A673 (cell line): ENCODE results near the gene SLC35G1. TPM values are rescaled to one million over a fixed set of nuclear protein-coding genes. Genes with fewer than 3 reads are reported as not detected.

ENCODE experiments used
- BruUV-seq: library from RNA; stranded (reverse); fragments of 400-500 nt; replicated peaks from 2 replicates; lab custom pipeline; 2021; lab: Mats Ljungman, UMichigan
- CTCF ChIA-PET: fragments of 300-600 bp; sonication (Branson Sonifier 250); formaldehyde crosslinking; loops from one replicate; lab custom pipeline; 2022; ENCODE audit warnings: antibody characterized with exemption; lab: Charles Lee
- POLR2A ChIA-PET: fragments of 300-600 bp; sonication (Branson Sonifier 250); formaldehyde crosslinking; loops from one replicate; lab custom pipeline; 2022; ENCODE audit warnings: antibody characterized with exemption; ENCODE audit not compliant: low non-redundant PET; lab: Charles Lee
- DNase-seq: peaks from one replicate; pipeline ENCODE4 v3.0.0-alpha.2; 2015; ENCODE audit warnings: low spot score
- H3K27ac ChIP-seq: fragments of 200-600 bp; sonication (generic); 2 replicates; pipeline ENCODE4 v1.5.1; 2016; ENCODE audit warnings: mixed run types, low read depth, mild to moderate bottlenecking, mixed read lengths, antibody characterized with exemption, low read length; ENCODE audit not compliant: poor library complexity, severe bottlenecking
- H3K27me3 ChIP-seq: fragments of 200-600 bp; sonication (generic); replicated peaks from 2 replicates; pipeline ENCODE4 v1.6.1; 2017; ENCODE audit warnings: mixed run types, low read depth, mild to moderate bottlenecking, mixed read lengths, antibody characterized with exemption, low read length; ENCODE audit not compliant: insufficient read depth, poor library complexity
- H3K36me3 ChIP-seq: fragments of 200-600 bp; sonication (generic); 2 replicates; pipeline ENCODE4 v1.6.1; 2016; ENCODE audit warnings: mixed run types, mild to moderate bottlenecking, mixed read lengths, antibody characterized with exemption, low read length; ENCODE audit not compliant: insufficient read depth, poor library complexity, severe bottlenecking
- H3K4me1 ChIP-seq: fragments of 200-600 bp; sonication (generic); 2 replicates; pipeline ENCODE4 v1.6.1; 2017; ENCODE audit warnings: mixed run types, mild to moderate bottlenecking, mixed read lengths, antibody characterized with exemption, low read length; ENCODE audit not compliant: insufficient read depth, poor library complexity, severe bottlenecking
- H3K4me3 ChIP-seq: fragments of 200-600 bp; sonication (generic); 2 replicates; pipeline ENCODE4 v1.5.1; 2016; ENCODE audit warnings: low read depth, mixed run types, mild to moderate bottlenecking, mixed read lengths, low read length; ENCODE audit not compliant: poor library complexity, severe bottlenecking
- H3K9me3 ChIP-seq: fragments of 200-600 bp; sonication (generic); 2 replicates; pipeline ENCODE4 v1.6.1; 2016; ENCODE audit warnings: mixed run types, low read depth, mild to moderate bottlenecking, mixed read lengths, antibody characterized with exemption, low read length; ENCODE audit not compliant: poor library complexity, severe bottlenecking
- EZH2 ChIP-seq: fragments of 200-600 bp; sonication (generic); IDR thresholded peaks from 2 replicates; pipeline ENCODE4 v1.6.1; 2017; ENCODE audit warnings: borderline replicate concordance, low read depth, mild to moderate bottlenecking, mixed read lengths, antibody characterized with exemption, low read length; ENCODE audit not compliant: poor library complexity, severe bottlenecking
- intact Hi-C: fragments of 100-400 bp; cut with micrococcal nuclease; formaldehyde crosslinking; loops from one replicate; pipeline ENCODE4 v1.10.0; 2022; ENCODE audit not compliant: unreplicated experiment
- total RNA-seq: library from RNA; stranded (reverse); gene quantifications from 2 replicates; pipeline ENCODE4 v1.2.3, GENCODE V29; 2021
- TF ChIP-seq, protein P1 (sequence below): fragments of 300-800, 200-600 bp; sonication (generic); conservative IDR thresholded peaks from 2 replicates; pipeline ENCODE4 v1.5.1; 2017; ENCODE audit warnings: low read depth, mild to moderate bottlenecking, antibody characterized with exemption, low read length, moderate library complexity, mixed read lengths

Gene SLC35G1
- total RNA-seq, 1 experiment from 2014 or later, result 9.5 TPM

DNA sequence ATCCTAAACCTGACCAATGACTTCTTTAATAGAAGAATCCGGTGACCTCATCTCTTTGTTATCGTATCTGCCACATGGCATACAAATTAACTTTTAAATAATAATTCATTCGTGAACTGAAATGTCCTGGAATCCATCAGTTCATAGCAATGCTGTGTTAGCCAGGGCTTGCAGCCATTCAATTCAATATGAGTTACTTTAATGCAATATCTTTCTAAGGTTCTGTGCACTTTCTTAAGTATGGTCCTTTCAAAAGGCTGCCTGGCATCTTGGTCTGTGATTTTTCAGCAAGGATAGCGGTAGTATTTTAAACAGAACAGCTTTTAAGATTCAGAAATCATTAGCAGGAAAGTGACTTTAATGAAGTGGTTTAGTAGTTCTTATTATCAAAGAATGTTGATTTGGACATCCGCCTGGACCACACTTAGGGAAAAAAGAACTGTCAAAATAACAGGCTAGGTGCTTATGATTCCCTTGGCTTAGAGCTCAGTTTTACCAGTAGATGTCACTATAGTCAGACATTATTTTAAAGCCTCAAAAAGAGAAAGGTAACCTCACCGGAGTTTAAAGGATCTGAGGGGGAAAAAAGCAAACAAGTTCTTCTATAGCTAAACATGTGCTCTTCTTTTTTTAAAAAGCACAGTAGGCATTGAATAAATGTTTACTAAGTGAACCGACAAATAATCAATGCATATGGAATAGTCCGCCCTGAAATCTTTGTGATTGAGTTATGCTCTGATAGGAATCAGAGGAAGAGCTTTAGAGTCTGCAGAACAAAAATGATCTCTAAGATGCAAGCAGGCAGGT is 22.7 kb downstream of the SLC35G1 start:
- Histone ChIP-seq H3K9me3 (no peaks in the 10 kb centered on the region), H3K27ac (no peak overlapping the region), H3K27me3 (no peaks in the 10 kb centered on the region), H3K4me1 (no peaks in the 10 kb centered on the region), H3K4me3 (no peak overlapping the region), H3K36me3 (no peaks in the 10 kb centered on the region)
- DNase-seq, result peak; percentile 30
- BruUV-seq, result no TSS peak
- POLR2A ChIA-PET, result no interaction called here
- TF ChIP-seq, protein P1, sequence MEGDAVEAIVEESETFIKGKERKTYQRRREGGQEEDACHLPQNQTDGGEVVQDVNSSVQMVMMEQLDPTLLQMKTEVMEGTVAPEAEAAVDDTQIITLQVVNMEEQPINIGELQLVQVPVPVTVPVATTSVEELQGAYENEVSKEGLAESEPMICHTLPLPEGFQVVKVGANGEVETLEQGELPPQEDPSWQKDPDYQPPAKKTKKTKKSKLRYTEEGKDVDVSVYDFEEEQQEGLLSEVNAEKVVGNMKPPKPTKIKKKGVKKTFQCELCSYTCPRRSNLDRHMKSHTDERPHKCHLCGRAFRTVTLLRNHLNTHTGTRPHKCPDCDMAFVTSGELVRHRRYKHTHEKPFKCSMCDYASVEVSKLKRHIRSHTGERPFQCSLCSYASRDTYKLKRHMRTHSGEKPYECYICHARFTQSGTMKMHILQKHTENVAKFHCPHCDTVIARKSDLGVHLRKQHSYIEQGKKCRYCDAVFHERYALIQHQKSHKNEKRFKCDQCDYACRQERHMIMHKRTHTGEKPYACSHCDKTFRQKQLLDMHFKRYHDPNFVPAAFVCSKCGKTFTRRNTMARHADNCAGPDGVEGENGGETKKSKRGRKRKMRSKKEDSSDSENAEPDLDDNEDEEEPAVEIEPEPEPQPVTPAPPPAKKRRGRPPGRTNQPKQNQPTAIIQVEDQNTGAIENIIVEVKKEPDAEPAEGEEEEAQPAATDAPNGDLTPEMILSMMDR, result peak; percentile 61
- TF ChIP-seq EZH2, result no peak
- CTCF ChIA-PET, result interaction anchor here (0.7 to 1.6 kb wide), 5 partner anchors 27 to 528 kb away, joined by 3 to 22 read pairs (median 4); no protein-coding TSS in a partner anchor
- intact Hi-C loops, result loop anchor here (2.0 kb wide), 2 partner anchors 402 to 528 kb away; no protein-coding TSS in a partner anchor

DNA sequence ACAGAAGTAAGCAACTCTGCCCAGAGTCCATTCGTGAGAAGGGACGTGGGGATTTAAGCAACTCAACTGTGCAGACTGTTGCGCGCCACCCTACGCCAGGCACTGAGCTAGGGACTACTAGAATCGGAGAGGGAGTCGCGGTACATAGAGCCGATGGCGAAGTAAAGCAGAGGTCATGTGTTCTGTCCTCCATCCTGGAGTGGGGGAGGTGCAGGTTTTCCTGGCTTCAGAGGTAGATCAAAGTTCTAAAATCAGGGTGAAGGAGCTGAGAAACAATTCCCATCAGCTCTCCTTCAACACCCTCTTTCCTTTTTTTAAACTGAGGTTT is 23.2 kb downstream of the SLC35G1 start:
- no peaks in the 10 kb centered on the region for H3K9me3 ChIP-seq
- DNase-seq, result no peak
- no peaks in the 10 kb centered on the region for H3K4me1 ChIP-seq
- H3K36me3 ChIP-seq, result no peaks in the 10 kb centered on the region
- no peak for TF ChIP-seq EZH2
- TF ChIP-seq, protein P1, result no peak
- intact Hi-C loops, result loop anchor here (2.0 kb wide), 2 partner anchors 402 to 528 kb away; no protein-coding TSS in a partner anchor
- no TSS peak for BruUV-seq
- H3K27ac ChIP-seq, result no peak overlapping the region
- no peak overlapping the region for H3K4me3 ChIP-seq
- no peaks in the 10 kb centered on the region for H3K27me3 ChIP-seq
- ChIA-PET POLR2A (no interaction called here), CTCF (interaction anchor here (1.0 to 1.6 kb wide), 4 partner anchors 28 to 527 kb away, joined by 3 to 22 read pairs (median 6); no protein-coding TSS in a partner anchor)

DNA sequence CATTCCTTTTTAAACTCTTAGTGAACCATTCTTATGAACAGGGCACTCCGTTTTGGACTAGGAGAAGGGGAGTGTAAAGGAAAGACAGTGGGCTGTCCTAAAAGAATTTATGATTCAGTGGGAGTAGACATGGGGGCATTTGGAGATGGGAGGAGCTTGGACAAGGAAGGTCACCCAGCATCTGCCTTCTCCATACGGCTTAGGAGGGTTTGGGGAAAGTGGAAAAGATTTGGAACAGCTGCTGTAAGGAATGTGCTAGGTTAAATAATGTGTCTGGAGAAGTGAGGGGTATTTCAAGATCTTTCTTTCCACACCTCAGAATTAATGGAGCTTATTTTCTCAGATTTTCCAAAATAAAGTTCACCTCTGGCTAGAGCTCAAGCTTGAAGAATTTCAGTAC is 24.0 kb downstream of the SLC35G1 start:
- H3K4me1 ChIP-seq, result no peaks in the 10 kb centered on the region
- no peaks in the 10 kb centered on the region for H3K36me3 ChIP-seq
- no peaks in the 10 kb centered on the region for H3K9me3 ChIP-seq
- no peak for DNase-seq
- H3K27me3 ChIP-seq, result no peaks in the 10 kb centered on the region
- TF ChIP-seq, protein P1, result no peak
- no peak for TF ChIP-seq EZH2
- no peak overlapping the region for H3K4me3 ChIP-seq
- ChIA-PET CTCF (interaction anchor here (1.6 kb wide), 2 partner anchors 28 to 402 kb away, joined by 3 to 22 read pairs; no protein-coding TSS in a partner anchor), POLR2A (no interaction called here)
- no TSS peak for BruUV-seq
- H3K27ac ChIP-seq, result no peak overlapping the region
- intact Hi-C loops, result loop anchor here (2.0 kb wide), 2 partner anchors 401 to 527 kb away; no protein-coding TSS in a partner anchor
